Heart left ventricle (tissue), 16 donors: ENCODE results near the gene HOTAIR. TPM values are rescaled to one million over a fixed set of nuclear protein-coding genes. Genes with fewer than 3 reads are reported as not detected.

ENCODE experiments used
- ATAC-seq, 4 donors: fragments of 200-7000 bp; cut with Tn5 transposase; one replicate each; pipeline ENCODE4 v1.9.1; 2020 to 2022; ENCODE audit warnings: moderate library complexity in 4 of 4, mild to moderate bottlenecking in 3 of 4, moderate number of reproducible peaks in 1 of 4
- DNase-seq, 5 donors: peaks; one replicate each; pipeline ENCODE4 v3.0.0-alpha.2; 2020
- H3K27ac ChIP-seq, 12 donors: fragments of 200-600 bp; sonication (generic) in 4 of 12; one replicate each; pipeline versions ENCODE4 v1.5.0 to v1.8.0; 2016 to 2022; ENCODE audit warnings: mild to moderate bottlenecking in 2 of 12
- H3K27me3 ChIP-seq, 9 donors: fragments of 200-600 bp; sonication (generic) in 2 of 9; one replicate each; pipeline versions ENCODE4 v1.5.1 to v1.8.0; 2016 to 2022; ENCODE audit warnings: mild to moderate bottlenecking in 3 of 9
- H3K36me3 ChIP-seq, 9 donors: fragments of 200-600 bp; sonication (generic) in 2 of 9; one replicate each; pipeline versions ENCODE4 v1.5.0 to v1.8.0; 2018 to 2022; ENCODE audit warnings: mild to moderate bottlenecking in 2 of 9
- H3K4me1 ChIP-seq, 12 donors: fragments of 200-600 bp; sonication (generic) in 4 of 12; one replicate each; pipeline versions ENCODE4 v1.5.0 to v1.8.0; 2016 to 2022; ENCODE audit warnings: mild to moderate bottlenecking in 3 of 12
- H3K4me3 ChIP-seq, 12 donors: fragments of 200-600 bp; sonication (generic) in 4 of 12; one replicate each; pipeline versions ENCODE4 v1.5.0 to v1.8.0; 2017 to 2022; ENCODE audit warnings: mild to moderate bottlenecking in 9 of 12, moderate library complexity in 4 of 12
- H3K9me3 ChIP-seq, 12 donors: fragments of 200-600 bp; sonication (generic) in 4 of 12; one replicate each; pipeline versions ENCODE4 v1.5.0 to v1.8.0; 2016 to 2022; ENCODE audit warnings: mild to moderate bottlenecking in 1 of 12
- POLR2A ChIP-seq, 2 donors: fragments of 450-650 bp; IDR thresholded peaks; one replicate each; pipeline ENCODE4 v1.6.1; 2017; ENCODE audit warnings: antibody characterized with exemption in 2 of 2, mild to moderate bottlenecking in 2 of 2, moderate library complexity in 2 of 2
- WGBS, 4 donors: extraction: QIAGEN DNeasy Blood & Tissue Kit in 2 of 4; methylation state at CpG; one replicate each; pipeline versions ENCODE4 v1.1.5 to v1.1.7; 2013 to 2018; 5-methylcytosine and 5-hydroxymethylcytosine counted together
- intact Hi-C, 10 donors: fragments of 100-400 bp; cut with DNase I; formaldehyde crosslinking; loops; one replicate each; pipeline versions ENCODE4 v1.11.1 to v1.14.2; 2022
- polyA plus RNA-seq, 2 donors: library from polyadenylated mRNA; stranded (reverse); fragments of 200-250 nt; gene quantifications; one replicate each; pipeline ENCODE4 v1.2.3, GENCODE V29; 2013
- total RNA-seq, 9 donors: library from RNA; depleted of rRNA in 2 of 9; stranded (reverse); fragments of >200 nt in 2 of 9; fragmentation: NEBNext Ultra II Directional in 3 of 9; extraction: Animal tissue kit (Norgen Biotek cat#: 25700) in 3 of 9; gene quantifications; one replicate each; pipeline versions ENCODE4 v1.1.0 to v1.2.4, GENCODE V29; 2016 to 2023
- TF ChIP-seq, protein P1 (sequence below), 12 donors: fragments of 200-600 bp; sonication (generic) in 4 of 12; IDR thresholded peaks; one replicate each; pipeline versions ENCODE4 v1.5.0 to v1.8.0; 2018 to 2022; ENCODE audit warnings: antibody characterized with exemption in 12 of 12, mild to moderate bottlenecking in 5 of 12
- donor health status: ischemic (EF 13 %, LVEDD 7.1; RV severe dilation, severe dysfunction).
- donor health status: healthy with polysubstance abuse.
- donor health status: DM: no; HTN: yes; CAD: no.
- donor health status: DM: no; HTN: no; CAD: no.
- donor health status: ischemic (EF 25% LVEDD 6.9; RV normal size, moderate dysfunction).
- donor health status: ischemic (EF 25% LVEDD 5.7; RV mildly dilated, moderate dysfunction).
- donor health status: healthy.
- donor health status: DM: yes; HTN: yes; CAD: no.
- donor health status: ischemic (EF 35%, LVEDD 5.7; RV mildly dilated, moderate dysfunction).
- donor health status: nonischemic (EF 11% LVEDD 7.7; RV severe dilation, severe dysfunction).
- donor health status: DM: yes; HTN: yes; CAD: no.
- donor health status: PGD.
- donor health status: ischemic (EF 29% LVEDD 5.4; RV normal size, mild dysfunction).
- donor health status: nonischemic (EF 23%, LVEDD 6.1; RV moderate dilation, normal function).

The HOTAIR gene
- total and polyA plus RNA-seq, 11 donors = not detected

DNA sequence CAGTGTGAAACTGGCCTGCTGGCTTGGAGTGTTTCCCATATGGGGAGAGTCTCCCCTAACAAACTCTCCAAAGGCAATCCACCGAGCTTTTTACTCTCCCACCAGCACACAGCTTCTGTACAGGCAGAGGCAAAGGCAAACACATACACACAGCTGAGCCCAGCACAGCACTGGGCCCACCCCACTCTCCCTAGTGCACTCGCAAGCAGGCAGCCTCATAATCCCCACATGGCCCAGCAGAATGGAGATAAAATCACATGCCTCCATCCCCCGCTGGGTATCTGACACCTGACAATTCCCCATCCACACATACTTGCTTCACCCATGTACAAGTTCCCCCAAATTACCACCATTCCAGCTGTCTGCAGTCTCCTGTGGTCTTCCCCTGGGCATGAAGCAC is 16.6 kb downstream of the HOTAIR start:
- intact Hi-C loops = no loop called here
- Histone ChIP-seq H3K4me3 (no peak overlapping the region), H3K4me1 (peaks cover 0 to 17% (median 0%) of the 10 kb centered on the region in 12 donors), H3K27ac (no peak overlapping the region), H3K36me3 (no peaks in the 10 kb centered on the region), H3K9me3 (no peaks in the 10 kb centered on the region), H3K27me3 (peaks cover 77 to 100% (median 100%) of the 10 kb centered on the region in 9 donors)
- no peak for DNase-seq
- no peak for TF ChIP-seq POLR2A (IDR thresholded peaks at IDR 0.05)
- TF ChIP-seq, protein P1, sequence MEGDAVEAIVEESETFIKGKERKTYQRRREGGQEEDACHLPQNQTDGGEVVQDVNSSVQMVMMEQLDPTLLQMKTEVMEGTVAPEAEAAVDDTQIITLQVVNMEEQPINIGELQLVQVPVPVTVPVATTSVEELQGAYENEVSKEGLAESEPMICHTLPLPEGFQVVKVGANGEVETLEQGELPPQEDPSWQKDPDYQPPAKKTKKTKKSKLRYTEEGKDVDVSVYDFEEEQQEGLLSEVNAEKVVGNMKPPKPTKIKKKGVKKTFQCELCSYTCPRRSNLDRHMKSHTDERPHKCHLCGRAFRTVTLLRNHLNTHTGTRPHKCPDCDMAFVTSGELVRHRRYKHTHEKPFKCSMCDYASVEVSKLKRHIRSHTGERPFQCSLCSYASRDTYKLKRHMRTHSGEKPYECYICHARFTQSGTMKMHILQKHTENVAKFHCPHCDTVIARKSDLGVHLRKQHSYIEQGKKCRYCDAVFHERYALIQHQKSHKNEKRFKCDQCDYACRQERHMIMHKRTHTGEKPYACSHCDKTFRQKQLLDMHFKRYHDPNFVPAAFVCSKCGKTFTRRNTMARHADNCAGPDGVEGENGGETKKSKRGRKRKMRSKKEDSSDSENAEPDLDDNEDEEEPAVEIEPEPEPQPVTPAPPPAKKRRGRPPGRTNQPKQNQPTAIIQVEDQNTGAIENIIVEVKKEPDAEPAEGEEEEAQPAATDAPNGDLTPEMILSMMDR (IDR thresholded peaks at IDR 0.05) = no peak
- WGBS, 4 donors = 12 to 18% (median 16%) methylated on average over 3 of the region's 3 CpGs
- ATAC-seq = no peak

DNA sequence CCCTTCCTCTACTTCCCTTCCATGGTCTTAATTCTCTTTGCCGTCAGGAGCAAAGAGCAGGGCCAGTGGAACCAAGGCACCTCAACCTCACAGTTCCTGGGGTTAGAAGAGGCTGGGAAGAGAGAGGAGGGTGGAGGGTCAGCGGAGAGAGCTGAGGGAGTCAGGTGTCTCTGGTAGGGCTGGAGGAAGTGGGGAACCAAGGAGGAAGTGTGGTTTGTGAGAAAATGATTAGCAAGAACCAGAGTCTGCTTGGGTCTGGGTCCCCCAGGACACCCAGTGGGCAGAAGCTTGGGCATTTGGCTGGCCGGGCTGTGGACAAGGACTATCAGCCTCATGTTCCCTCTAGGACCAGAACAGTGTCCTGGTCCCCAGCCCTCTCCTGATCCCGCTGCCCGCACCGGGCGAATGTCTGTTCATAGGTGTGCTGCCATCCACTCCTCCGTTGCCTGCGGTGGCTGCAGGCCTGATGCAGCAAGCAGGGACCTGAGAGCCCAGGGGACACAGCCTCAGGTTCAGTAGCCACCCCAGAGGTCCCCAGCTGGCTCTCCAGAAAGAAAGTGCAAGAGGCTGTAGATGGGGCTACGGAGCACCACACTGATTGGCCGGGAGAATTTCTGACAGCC is 17.7 kb downstream of the HOTAIR start:
- intact Hi-C loops = no loop called here
- ATAC-seq = no peak
- Histone ChIP-seq H3K27me3 (peaks cover 81 to 100% (median 100%) of the 10 kb centered on the region in 9 donors), H3K9me3 (no peaks in the 10 kb centered on the region), H3K4me1 (peaks cover 0 to 17% (median 0%) of the 10 kb centered on the region in 12 donors), H3K27ac (no peak overlapping the region), H3K4me3 (no peak overlapping the region), H3K36me3 (no peaks in the 10 kb centered on the region)
- WGBS, 4 donors = 11 to 20% (median 15%) methylated on average over 11 of the region's 11 CpGs
- no peak for TF ChIP-seq POLR2A (IDR thresholded peaks at IDR 0.05)
- TF ChIP-seq, protein P1 (IDR thresholded peaks at IDR 0.05) = no peak
- DNase-seq = no peak

DNA sequence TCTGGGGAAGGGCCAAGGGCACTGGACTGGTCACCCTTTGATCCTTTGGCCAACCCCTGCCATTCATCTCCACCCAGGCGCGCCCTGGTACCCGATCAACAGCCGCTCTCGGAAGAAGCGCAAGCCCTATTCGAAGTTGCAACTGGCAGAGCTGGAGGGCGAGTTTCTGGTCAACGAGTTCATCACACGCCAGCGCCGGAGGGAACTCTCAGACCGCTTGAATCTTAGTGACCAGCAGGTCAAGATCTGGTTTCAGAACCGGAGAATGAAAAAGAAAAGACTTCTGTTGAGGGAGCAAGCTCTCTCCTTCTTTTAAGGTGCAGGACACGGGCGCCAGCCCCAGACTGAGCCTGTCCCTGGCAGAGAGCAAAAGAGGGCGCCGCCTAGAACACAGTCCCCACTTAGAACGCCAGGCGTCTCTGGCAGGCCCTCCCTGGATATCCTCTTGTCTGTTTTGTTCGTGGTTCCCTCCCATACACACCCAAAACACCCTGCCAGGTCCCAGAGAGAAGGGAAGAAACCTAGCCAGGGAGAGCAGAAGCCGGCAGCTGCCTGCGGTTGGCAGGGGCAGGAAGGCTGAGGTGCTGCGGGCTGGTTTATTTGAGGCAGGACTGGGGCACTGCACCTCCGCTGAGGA is 18.4 kb downstream of the HOTAIR start:
- no peak overlapping the region for H3K4me3 ChIP-seq
- intact Hi-C loops = no loop called here
- DNase-seq = no peak
- no peak overlapping the region for H3K27ac ChIP-seq
- ATAC-seq = no peak
- no peaks in the 10 kb centered on the region for H3K9me3 ChIP-seq
- H3K4me1 ChIP-seq = peaks cover 0 to 21% (median 2%) of the 10 kb centered on the region in 12 donors
- no peaks in the 10 kb centered on the region for H3K36me3 ChIP-seq
- peaks cover 81 to 100% (median 100%) of the 10 kb centered on the region in 9 donors for H3K27me3 ChIP-seq
- 8 to 10% (median 9%) methylated on average over 22 to 25 of the region's 25 CpGs for WGBS, 4 donors
- TF ChIP-seq, protein P1 (IDR thresholded peaks at IDR 0.05) = no peak
- TF ChIP-seq POLR2A (IDR thresholded peaks at IDR 0.05) = no peak

DNA sequence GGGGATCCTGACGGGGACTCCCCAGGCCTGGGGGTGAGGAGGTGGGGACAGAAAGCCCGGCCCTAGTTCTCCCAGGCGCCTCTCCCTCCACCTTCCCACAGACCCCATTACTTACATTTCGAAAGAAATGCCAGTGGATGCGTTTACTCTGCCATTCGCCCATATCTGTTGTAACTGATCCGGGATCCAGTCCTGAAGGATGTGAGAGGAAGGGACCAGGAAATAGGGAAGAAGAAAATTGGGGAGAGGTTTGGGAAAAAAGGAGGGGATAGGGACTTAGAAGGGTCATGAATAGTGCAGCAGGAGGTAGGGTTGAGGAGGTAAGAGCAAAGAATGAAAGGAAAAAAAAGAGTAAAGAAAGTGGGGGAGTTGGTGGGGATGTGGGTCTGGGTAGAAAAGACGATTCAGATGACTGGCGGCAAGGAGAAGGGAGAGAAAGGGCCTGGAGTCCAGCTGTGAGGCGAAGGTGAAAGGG is 18.9 kb downstream of the HOTAIR start:
- peaks cover 81 to 100% (median 100%) of the 10 kb centered on the region in 9 donors for H3K27me3 ChIP-seq
- TF ChIP-seq POLR2A (IDR thresholded peaks at IDR 0.05) = no peak
- TF ChIP-seq, protein P1 (IDR thresholded peaks at IDR 0.05) = no peak
- ATAC-seq = no peak

More for the DNA sequence above, 18.9 kb downstream of the HOTAIR start:
- H3K9me3 ChIP-seq = no peaks in the 10 kb centered on the region
- no peak overlapping the region for H3K4me3 ChIP-seq
- no peak for DNase-seq
- intact Hi-C loops = no loop called here
- 7 to 10% (median 9%) methylated on average over 10 of the region's 10 CpGs for WGBS, 4 donors
- H3K36me3 ChIP-seq = no peaks in the 10 kb centered on the region
- no peak overlapping the region for H3K27ac ChIP-seq
- peaks cover 0 to 21% (median 5%) of the 10 kb centered on the region in 12 donors for H3K4me1 ChIP-seq
